Prostate gland (tissue), 2 donors: ENCODE data around the gene CMKLR1. TPM values are rescaled to one million over a fixed set of nuclear protein-coding genes. Genes with fewer than 3 reads are reported as not detected.

Experiments
- DNase-seq: peaks from one replicate; pipeline ENCODE4 v3.0.0-alpha.2; 2019; ENCODE audit warnings: low spot score
- H3K27ac ChIP-seq, 2 donors: fragments of 200-600 bp; sonication (generic); 2 replicates each; pipeline ENCODE4 v1.5.1; 2017 to 2019
- H3K27me3 ChIP-seq: fragments of 200-600 bp; sonication (generic); replicated peaks from 2 replicates; pipeline ENCODE4 v1.5.1; 2019; ENCODE audit not compliant: insufficient read depth
- H3K36me3 ChIP-seq, 2 donors: fragments of 200-600 bp; sonication (generic); 1 replicate in 1 of 2; 2 replicates in 1 of 2; pipeline versions ENCODE4 v1.5.1 to v1.8.1; 2017 to 2019
- H3K4me1 ChIP-seq: fragments of 200-600 bp; sonication (generic); replicated peaks from 2 replicates; pipeline ENCODE4 v1.5.1; 2019
- H3K4me3 ChIP-seq, 2 donors: fragments of 200-600 bp; sonication (generic); 2 replicates each; pipeline ENCODE4 v1.5.1; 2017 to 2019
- H3K9me3 ChIP-seq: fragments of 200-600 bp; sonication (generic); 2 replicates; pipeline ENCODE4 v1.5.1; 2017
- CTCF ChIP-seq, 4 experiments: fragments of 200-600 bp in 2 of 4; fragments of 450-650 bp in 2 of 4; sonication (generic) in 2 of 4; IDR thresholded peaks; 1 replicate in 3 of 4; 2 replicates in 1 of 4; pipeline ENCODE4 v1.5.1; 2016 to 2019; ENCODE audit warnings: antibody characterized with exemption in 4 of 4, mild to moderate bottlenecking in 2 of 4, moderate library complexity in 2 of 4
- POLR2A ChIP-seq: fragments of 450-650 bp; IDR thresholded peaks from one replicate; pipeline ENCODE4 v1.6.1; 2016; ENCODE audit warnings: antibody characterized with exemption, mild to moderate bottlenecking
- POLR2AphosphoS5 ChIP-seq: sonication (generic); formaldehyde crosslinking; IDR thresholded peaks from one replicate; pipeline ENCODE4 v1.6.1; 2017; ENCODE audit warnings: antibody characterized with exemption
- WGBS: methylation state at CpG from one replicate; pipeline ENCODE4 v1.1.5; 2018; 5-methylcytosine and 5-hydroxymethylcytosine counted together
- intact Hi-C: fragments of 100-400 bp; cut with DNase I; formaldehyde crosslinking; loops from one replicate; pipeline ENCODE4 v1.14.2; 2022
- total RNA-seq, 2 donors: library from RNA; depleted of rRNA; stranded (reverse); fragments of >200 nt; gene quantifications; one replicate each; pipeline ENCODE4 v1.1.0, GENCODE V29; 2016

Gene CMKLR1
- total RNA-seq, 2 donors from 2014 or later: 3.3 to 9.1 TPM

- H3K27me3 ChIP-seq: no peaks in the 10 kb centered on the region
- DNase-seq: no peak
- H3K27ac ChIP-seq: no peak overlapping the region
- no peaks in the 10 kb centered on the region for H3K4me1 ChIP-seq
- WGBS: 64% methylated on average over 1 of the region's 1 CpG
- intact Hi-C loops: no loop called here
- no peaks in the 10 kb centered on the region for H3K36me3 ChIP-seq
- H3K4me3 ChIP-seq: no peak overlapping the region
- no peak for TF ChIP-seq CTCF (IDR thresholded peaks at IDR 0.05)
- no peak for TF ChIP-seq POLR2A
- no peak for TF ChIP-seq POLR2AphosphoS5
- H3K9me3 ChIP-seq: no peaks in the 10 kb centered on the region
Measured at GRCh38 chr12:108269224-108269623, 69.9 kb downstream of the CMKLR1 start.

- WGBS: 40% methylated on average over 1 of the region's 1 CpG
- TF ChIP-seq POLR2A (no peak), CTCF (IDR thresholded peaks at IDR 0.05) (no peak), POLR2AphosphoS5 (no peak)
- H3K27me3 ChIP-seq: no peaks in the 10 kb centered on the region
- no peaks in the 10 kb centered on the region for H3K9me3 ChIP-seq
- intact Hi-C loops: no loop called here
- H3K27ac ChIP-seq: no peak overlapping the region
- no peak overlapping the region for H3K4me3 ChIP-seq
- no peak for DNase-seq
- no peaks in the 10 kb centered on the region for H3K36me3 ChIP-seq
- no peaks in the 10 kb centered on the region for H3K4me1 ChIP-seq
Measured at GRCh38 chr12:108268397-108268796, 70.7 kb downstream of the CMKLR1 start.

GRCh38 chr12:108267450-108267849 lies 71.7 kb downstream of the CMKLR1 start:
- DNase-seq: no peak
- H3K27ac ChIP-seq: no peak overlapping the region
- 83% methylated on average over 4 of the region's 4 CpGs for WGBS
- no peaks in the 10 kb centered on the region for H3K27me3 ChIP-seq
- no peaks in the 10 kb centered on the region for H3K36me3 ChIP-seq
- TF ChIP-seq CTCF (IDR thresholded peaks at IDR 0.05): no peak
- no peak for TF ChIP-seq POLR2AphosphoS5
- TF ChIP-seq POLR2A: no peak
- intact Hi-C loops: no loop called here
- H3K4me1 ChIP-seq: no peaks in the 10 kb centered on the region
- no peak overlapping the region for H3K4me3 ChIP-seq
- H3K9me3 ChIP-seq: no peaks in the 10 kb centered on the region

- intact Hi-C loops: no loop called here
- no peaks in the 10 kb centered on the region for H3K9me3 ChIP-seq
- H3K4me1 ChIP-seq: no peaks in the 10 kb centered on the region
- TF ChIP-seq POLR2AphosphoS5 (no peak), CTCF (IDR thresholded peaks at IDR 0.05) (no peak), POLR2A (no peak)
- no peaks in the 10 kb centered on the region for H3K27me3 ChIP-seq
- H3K27ac ChIP-seq: no peak overlapping the region
- no peaks in the 10 kb centered on the region for H3K36me3 ChIP-seq
- H3K4me3 ChIP-seq: no peak overlapping the region
- WGBS: 76% methylated on average over 1 of the region's 1 CpG
- no peak for DNase-seq
Measured at GRCh38 chr12:108266131-108266530, 73.0 kb downstream of the CMKLR1 start.

- TF ChIP-seq CTCF (IDR thresholded peaks at IDR 0.05) (no peak), POLR2A (no peak), POLR2AphosphoS5 (no peak)
- Histone ChIP-seq H3K4me3 (no peak overlapping the region), H3K27me3 (no peaks in the 10 kb centered on the region), H3K27ac (no peak overlapping the region), H3K9me3 (no peaks in the 10 kb centered on the region), H3K4me1 (no peaks in the 10 kb centered on the region), H3K36me3 (no peaks in the 10 kb centered on the region)
- 85% methylated on average over 1 of the region's 1 CpG for WGBS
- no peak for DNase-seq
- intact Hi-C loops: no loop called here
Measured at GRCh38 chr12:108265505-108265904, 73.6 kb downstream of the CMKLR1 start.
